Measurements from ENCODE around the gene PARD6G.
"Not testable (repeated sequence)": the region's sequence is repeated elsewhere in the genome, so short reads cannot be mapped to it uniquely, and the experiment has no call there.

Gene PARD6G

DNA sequence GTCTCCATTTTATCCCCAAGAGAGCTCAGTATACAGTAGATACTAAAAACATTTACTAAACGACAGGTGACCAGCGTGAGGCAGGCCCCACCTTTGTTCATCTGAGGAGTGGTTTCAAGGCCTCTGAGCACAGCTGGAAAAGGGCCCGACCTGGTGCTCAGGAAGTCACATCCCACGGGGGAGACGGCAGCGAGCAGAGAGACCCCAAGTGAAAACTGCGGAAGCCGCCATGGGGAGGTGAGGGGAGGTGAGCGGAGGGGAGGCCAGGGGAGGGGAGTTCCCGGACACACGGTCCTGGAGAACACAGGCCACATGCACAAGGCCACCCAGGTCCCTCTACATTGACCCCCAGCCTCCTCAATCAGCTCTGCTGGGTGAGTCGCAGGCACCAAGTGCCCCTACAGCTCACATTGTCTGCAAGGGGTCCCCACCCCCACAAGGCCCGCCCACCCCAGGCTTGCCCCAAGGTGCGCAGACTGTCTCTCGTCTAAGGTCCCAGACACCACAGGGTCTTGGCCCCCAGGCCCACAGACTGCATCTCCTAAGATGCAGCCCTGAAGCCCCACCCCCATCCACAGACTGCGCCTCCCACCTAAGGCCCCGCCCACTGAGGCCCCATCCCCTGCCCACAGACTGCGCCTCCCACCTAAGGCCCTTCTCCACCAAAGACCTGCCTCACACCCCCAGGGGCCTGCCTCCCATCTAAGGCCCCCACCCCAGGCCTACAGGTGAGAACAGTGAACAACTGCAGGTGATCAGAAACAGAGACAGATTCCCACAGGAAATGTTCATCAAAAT lies 19.1 kb downstream of the PARD6G start:
- DNase-seq: no peak
- Histone ChIP-seq H3K36me3 (peaks cover 7% of the 10 kb centered on the region), H3K4me3 (ENCODE audit: low read depth, low read length) (no peak overlapping the region), H3K27ac (no peak overlapping the region), H3K27me3 (ENCODE audit: insufficient read depth, low read depth, severe bottlenecking) (no peaks in the 10 kb centered on the region), H3K9me3 (ENCODE audit: severe bottlenecking) (no peaks in the 10 kb centered on the region)
- TF ChIP-seq, protein P1, sequence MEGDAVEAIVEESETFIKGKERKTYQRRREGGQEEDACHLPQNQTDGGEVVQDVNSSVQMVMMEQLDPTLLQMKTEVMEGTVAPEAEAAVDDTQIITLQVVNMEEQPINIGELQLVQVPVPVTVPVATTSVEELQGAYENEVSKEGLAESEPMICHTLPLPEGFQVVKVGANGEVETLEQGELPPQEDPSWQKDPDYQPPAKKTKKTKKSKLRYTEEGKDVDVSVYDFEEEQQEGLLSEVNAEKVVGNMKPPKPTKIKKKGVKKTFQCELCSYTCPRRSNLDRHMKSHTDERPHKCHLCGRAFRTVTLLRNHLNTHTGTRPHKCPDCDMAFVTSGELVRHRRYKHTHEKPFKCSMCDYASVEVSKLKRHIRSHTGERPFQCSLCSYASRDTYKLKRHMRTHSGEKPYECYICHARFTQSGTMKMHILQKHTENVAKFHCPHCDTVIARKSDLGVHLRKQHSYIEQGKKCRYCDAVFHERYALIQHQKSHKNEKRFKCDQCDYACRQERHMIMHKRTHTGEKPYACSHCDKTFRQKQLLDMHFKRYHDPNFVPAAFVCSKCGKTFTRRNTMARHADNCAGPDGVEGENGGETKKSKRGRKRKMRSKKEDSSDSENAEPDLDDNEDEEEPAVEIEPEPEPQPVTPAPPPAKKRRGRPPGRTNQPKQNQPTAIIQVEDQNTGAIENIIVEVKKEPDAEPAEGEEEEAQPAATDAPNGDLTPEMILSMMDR (IDR thresholded peaks at IDR 0.05; ENCODE audit: low read depth, low read length): no peak

DNA sequence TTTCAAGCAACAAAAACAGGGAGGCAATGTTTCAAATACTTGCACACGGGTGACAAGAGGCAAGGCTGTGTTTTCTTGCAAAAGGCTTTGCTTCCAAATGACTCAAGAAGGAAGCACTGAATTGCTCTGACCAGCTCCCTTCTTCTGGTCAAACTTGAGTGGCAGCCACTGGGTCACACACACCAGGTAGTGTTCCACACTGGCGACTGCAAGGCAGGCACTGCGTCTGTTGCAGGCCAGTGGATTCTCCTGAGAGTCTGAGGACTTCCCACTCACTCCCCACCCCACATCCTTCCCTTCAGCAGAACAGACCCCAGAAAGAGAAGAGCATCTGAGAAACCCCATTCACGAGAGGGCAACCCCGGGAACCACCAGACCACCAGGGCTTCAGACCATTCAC lies 19.8 kb downstream of the PARD6G start:
- TF ChIP-seq, protein P1 (IDR thresholded peaks at IDR 0.05; ENCODE audit: low read depth, low read length): no peak
- no peak overlapping the region for H3K4me3 ChIP-seq (ENCODE audit: low read depth, low read length)
- H3K27ac ChIP-seq: no peak overlapping the region

DNA sequence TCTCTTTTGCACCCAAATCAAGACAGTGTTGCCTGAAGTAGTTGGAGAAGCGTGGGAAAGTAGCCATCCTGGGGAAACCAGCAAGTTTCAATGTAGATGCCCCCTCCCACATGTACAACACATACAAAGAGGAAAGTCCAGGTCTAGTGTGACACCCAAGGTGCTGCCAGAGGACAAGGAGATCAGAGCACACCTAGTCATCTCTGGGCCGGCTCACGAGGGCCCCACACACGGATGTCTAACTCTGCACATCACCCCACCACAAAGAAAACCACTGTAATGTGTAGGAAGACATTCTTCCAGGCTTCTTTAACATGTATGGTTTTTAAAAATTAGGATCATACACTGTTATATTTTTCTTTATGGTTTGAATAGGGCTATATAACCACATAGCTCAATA lies 21.6 kb downstream of the PARD6G start:
- peaks cover 4% of the 10 kb centered on the region for H3K36me3 ChIP-seq
- no peak for DNase-seq
- TF ChIP-seq, protein P1 (IDR thresholded peaks at IDR 0.05; ENCODE audit: low read depth, low read length): no peak
- H3K9me3 ChIP-seq (ENCODE audit: severe bottlenecking): no peaks in the 10 kb centered on the region
- H3K4me3 ChIP-seq (ENCODE audit: low read depth, low read length): no peak overlapping the region
- H3K27me3 ChIP-seq (ENCODE audit: insufficient read depth, low read depth, severe bottlenecking): no peaks in the 10 kb centered on the region
- no peak overlapping the region for H3K27ac ChIP-seq

More for the DNA sequence above, 19.8 kb downstream of the PARD6G start:
- Histone ChIP-seq H3K27me3 (ENCODE audit: insufficient read depth, low read depth, severe bottlenecking) (no peaks in the 10 kb centered on the region), H3K36me3 (peaks cover 7% of the 10 kb centered on the region), H3K9me3 (ENCODE audit: severe bottlenecking) (no peaks in the 10 kb centered on the region)
- no peak for DNase-seq

DNA sequence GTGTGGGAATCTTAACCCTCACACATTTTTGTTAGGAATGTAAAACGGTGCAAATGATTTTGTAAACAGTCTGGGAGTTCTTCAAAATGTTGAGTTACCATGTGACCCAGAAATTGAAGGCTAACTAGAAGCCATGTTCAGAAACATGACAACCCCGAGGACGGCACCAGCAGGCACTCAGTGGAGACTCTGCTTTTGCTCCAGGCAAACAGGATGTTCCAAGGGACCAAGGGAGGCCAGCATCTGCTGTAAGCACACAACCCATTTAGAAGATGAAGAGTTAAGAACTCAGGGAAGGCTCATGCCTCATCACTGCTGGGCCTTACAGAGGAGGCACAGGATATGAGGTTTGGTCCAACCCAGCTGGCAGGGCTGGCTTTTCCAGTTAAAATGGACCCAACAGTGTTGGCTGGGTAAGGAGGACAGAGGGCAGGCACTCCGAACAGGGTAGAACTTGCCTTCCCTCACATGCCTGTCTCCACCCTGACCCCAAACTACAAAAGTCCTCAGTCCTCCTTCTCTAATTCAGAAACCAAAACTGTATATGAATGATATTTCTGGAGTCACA lies 23.6 kb downstream of the PARD6G start:
- H3K36me3 ChIP-seq: no peaks in the 10 kb centered on the region
- H3K4me3 ChIP-seq (ENCODE audit: low read depth, low read length): no peak overlapping the region
- no peaks in the 10 kb centered on the region for H3K9me3 ChIP-seq (ENCODE audit: severe bottlenecking)
- DNase-seq: no peak
- no peak overlapping the region for H3K27ac ChIP-seq
- TF ChIP-seq, protein P1 (IDR thresholded peaks at IDR 0.05; ENCODE audit: low read depth, low read length): no peak
- H3K27me3 ChIP-seq (ENCODE audit: insufficient read depth, low read depth, severe bottlenecking): no peaks in the 10 kb centered on the region

DNA sequence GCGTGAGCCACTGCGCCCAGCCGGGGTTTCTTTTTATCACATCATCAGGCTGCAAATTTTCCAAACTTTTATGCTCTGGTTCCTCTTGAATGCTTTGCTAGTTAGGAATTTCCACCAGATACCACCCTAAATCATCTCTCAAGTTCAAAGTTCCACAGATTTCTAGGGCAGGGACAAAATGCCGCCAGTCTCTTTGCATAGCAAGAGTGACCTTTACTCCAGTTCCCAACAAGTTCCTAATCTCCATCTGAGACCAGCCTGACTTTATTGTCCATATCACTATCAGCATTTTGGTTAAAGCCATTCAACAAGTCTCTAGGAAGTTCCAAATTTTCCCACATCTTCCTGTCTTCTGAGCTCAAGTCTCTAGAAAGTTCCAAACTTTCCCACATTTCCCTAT lies 27.8 kb downstream of the PARD6G start:
- H3K9me3 ChIP-seq (ENCODE audit: severe bottlenecking); H3K27me3 ChIP-seq (ENCODE audit: insufficient read depth, low read depth, severe bottlenecking); H3K27ac ChIP-seq; H3K4me3 ChIP-seq (ENCODE audit: low read depth, low read length); DNase-seq; H3K36me3 ChIP-seq: not testable (repeated sequence)

DNA sequence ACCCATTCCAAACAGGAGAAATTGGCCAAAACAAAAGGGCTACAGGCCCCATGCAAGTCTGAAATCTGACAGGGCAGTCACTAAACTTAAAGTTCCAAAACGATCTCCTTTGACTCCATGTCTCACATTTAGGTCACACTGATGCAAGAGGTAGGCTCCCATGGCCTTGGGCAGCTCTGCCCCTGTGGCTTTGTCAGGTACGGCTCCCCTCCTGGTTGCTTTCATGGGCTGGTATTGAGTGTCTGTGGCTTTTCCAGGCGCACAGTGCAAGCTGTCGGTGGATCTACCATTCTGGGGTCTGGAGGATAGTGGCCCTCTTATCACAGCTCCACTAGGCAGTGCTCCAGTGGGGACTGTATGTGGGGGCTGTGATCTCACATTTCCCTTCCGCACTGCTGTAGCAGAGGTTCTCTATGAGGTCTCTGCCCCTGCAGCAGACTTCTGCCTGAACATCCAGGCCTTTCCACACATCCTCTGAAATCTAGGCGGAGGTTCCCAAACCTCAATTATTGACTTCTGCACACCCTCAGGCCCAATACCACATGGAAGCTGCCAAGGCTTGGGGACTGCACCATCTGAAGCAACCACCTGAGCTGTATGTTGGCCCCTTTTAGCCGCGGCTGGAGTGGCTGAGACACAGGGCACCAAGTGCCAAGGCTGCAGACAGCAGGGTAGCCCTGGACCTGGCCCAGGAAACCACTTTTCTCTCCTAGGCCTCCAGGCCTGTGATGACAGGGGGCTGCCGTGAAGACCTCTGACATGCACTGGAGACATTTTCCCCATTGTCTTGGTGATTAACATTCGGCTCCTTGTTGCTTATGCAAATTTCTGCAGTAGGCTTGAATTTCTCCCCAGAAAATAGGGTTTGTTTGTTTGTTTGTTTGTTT lies 28.7 kb downstream of the PARD6G start:
- Histone ChIP-seq H3K27ac (no peak overlapping the region), H3K4me3 (ENCODE audit: low read depth, low read length) (no peak overlapping the region), H3K36me3 (no peaks in the 10 kb centered on the region), H3K9me3 (ENCODE audit: severe bottlenecking) (no peaks in the 10 kb centered on the region), H3K27me3 (ENCODE audit: insufficient read depth, low read depth, severe bottlenecking) (no peaks in the 10 kb centered on the region)
- TF ChIP-seq, protein P1 (IDR thresholded peaks at IDR 0.05; ENCODE audit: low read depth, low read length): no peak
- DNase-seq: no peak

Data from WERI-Rb-1 (cell line).